Pancreas (tissue), 10 donors: ENCODE data around the gene NDUFS8. TPM values are rescaled to one million over a fixed set of nuclear protein-coding genes. Genes with fewer than 3 reads are reported as not detected.
"Not testable (repeated sequence)": the region's sequence is repeated elsewhere in the genome, so short reads cannot be mapped to it uniquely, and the experiment has no call there.

ENCODE experiments used
- ATAC-seq, 4 donors: fragments of 200-7000 bp; cut with Tn5 transposase; one replicate each; pipeline versions ENCODE4 v1.8.0 to v1.9.1; 2020; ENCODE audit warnings: mild to moderate bottlenecking in 4 of 4, moderate library complexity in 4 of 4
- DNase-seq, 6 donors: peaks; one replicate each; pipeline ENCODE4 v3.0.0-alpha.2; 2020
- FAIRE-seq: peaks from 2 replicates; lab custom pipeline; 2012; peaks lifted over from hg19 to GRCh38; lab: Jason Lieb, UNC
- H3K27ac ChIP-seq, 4 donors: fragments of 200-600 bp; sonication (generic); 1 replicate in 3 of 4; 2 replicates in 1 of 4; pipeline versions ENCODE4 v1.5.0 to v1.8.0; 2020
- H3K27me3 ChIP-seq, 4 donors: fragments of 200-600 bp; one replicate each; pipeline ENCODE4 v1.8.0; 2021
- H3K36me3 ChIP-seq, 3 donors: fragments of 200-600 bp; sonication (generic) in 1 of 3; one replicate each; pipeline versions ENCODE4 v1.5.0 to v1.8.0; 2020 to 2021
- H3K4me1 ChIP-seq, 3 donors: fragments of 200-600 bp; one replicate each; pipeline ENCODE4 v1.8.0; 2021
- H3K4me3 ChIP-seq, 4 donors: fragments of 200-600 bp; sonication (generic) in 2 of 4; one replicate each; pipeline versions ENCODE4 v1.5.0 to v1.8.0; 2020 to 2021
- H3K9me3 ChIP-seq, 4 donors: fragments of 200-600 bp; one replicate each; pipeline ENCODE4 v1.8.0; 2021
- CTCF ChIP-seq, 4 donors: fragments of 200-600 bp; sonication (generic) in 3 of 4; IDR thresholded peaks; one replicate each; pipeline versions ENCODE4 v1.5.0 to v1.8.0; 2021; ENCODE audit warnings: antibody characterized with exemption in 4 of 4
- WGBS, 2 donors: extraction: QIAGEN DNeasy Blood & Tissue Kit; methylation state at CpG; one replicate each; pipeline ENCODE4 v1.1.7; 2013; 5-methylcytosine and 5-hydroxymethylcytosine counted together
- intact Hi-C, 3 donors: fragments of 100-400 bp; cut with DNase I; formaldehyde crosslinking; loops; one replicate each; pipeline versions ENCODE4 v1.11.1 to v1.14.2; 2022
- polyA plus RNA-seq, 2 donors: library from polyadenylated mRNA; stranded (reverse); fragments of 200-250 nt; gene quantifications; one replicate each; pipeline ENCODE4 v1.2.3, GENCODE V29; 2013
- total RNA-seq, 6 donors: library from RNA; stranded (reverse); fragmentation: NEBNext Ultra II Directional in 4 of 6; extraction: Animal tissue kit (Norgen Biotek cat#: 25700) in 4 of 6; gene quantifications; one replicate each; pipeline versions ENCODE4 v1.2.1 to v1.2.4, GENCODE V29; 2021 to 2023
- donor health status: healthy with polysubstance abuse.
- donor health status: DM: no; HTN: no; CAD: no; lungs with moderate emphysema.
- donor health status: DM: no; HTN: no; CAD: no.
- donor health status: control.
- donor health status: control.
- donor health status: Bipolar disorder and iron deficiency.
- donor health status: DM: yes; HTN: yes; CAD: no.
- donor health status: DM: no; HTN: no; CAD: no.
- donor health status: DM: no; HTN: no; CAD: no.
- donor health status: DM: yes; HTN: yes; CAD: no.

Gene NDUFS8
- total RNA-seq (10 to 100 TPM; 43.6 to 70.5 (median 59.0) TPM), polyA plus RNA-seq (100 to 1,000 TPM; 116 to 121 TPM)

GRCh38 chr11:68030318-68031143, at the start of gene NDUFS8:
Gene NDUFS8, plus strand, starts transcription at chr11:68030681. Its CDS starts 1,471 bp downstream, at chr11:68032152.
- peak; percentile 93 to 97 (median 94) for ATAC-seq
- intact Hi-C loops: no loop called here

GRCh38 chr11:67981226-67981625, 49.3 kb upstream of the NDUFS8 start:
- H3K4me1 ChIP-seq, FAIRE-seq, intact Hi-C loops, ATAC-seq, H3K27me3 ChIP-seq, H3K36me3 ChIP-seq, H3K9me3 ChIP-seq, H3K27ac ChIP-seq, H3K4me3 ChIP-seq, DNase-seq: not testable (repeated sequence)
- WGBS, 2 donors: 94 to 97% methylated on average over 10 of the region's 10 CpGs

More at GRCh38 chr11:68030318-68031143, at the start of gene NDUFS8:
- Histone ChIP-seq H3K4me3 (peak within 1 kb of the TSS; percentile 45 to 82 (median 71)), H3K27ac (peak within 1 kb of the TSS; percentile 50 to 79 (median 70)), H3K4me1 (peaks cover 0 to 18% (median 9%) of the 10 kb centered on the region in 3 donors), H3K27me3 (no peaks in the 10 kb centered on the region), H3K9me3 (no peaks in the 10 kb centered on the region), H3K36me3 (peaks cover 0 to 4% (median 0%) of the 10 kb centered on the region in 3 donors)
- WGBS, 2 donors: 0% methylated on average over 56 of the region's 56 CpGs
- TF ChIP-seq CTCF (IDR thresholded peaks at IDR 0.05): no peak
- FAIRE-seq (peak; percentile 98), DNase-seq (peak; percentile 89 to 96 (median 96))

- H3K27ac ChIP-seq, FAIRE-seq, H3K4me3 ChIP-seq, ATAC-seq, DNase-seq, H3K4me1 ChIP-seq, intact Hi-C loops, H3K27me3 ChIP-seq, H3K36me3 ChIP-seq, H3K9me3 ChIP-seq: not testable (repeated sequence)
- 74 to 76% methylated on average over 17 of the region's 17 CpGs for whole genome bisulfite sequencing, 2 donors
Observed at GRCh38 chr11:67982255-67982857, 48.1 kb upstream of the NDUFS8 start.

- ATAC-seq: no peak
Observed at GRCh38 chr11:67983951-67984350, 46.5 kb upstream of the NDUFS8 start.

GRCh38 chr11:67985302-67985701, 45.2 kb upstream of the NDUFS8 start:
- FAIRE-seq, H3K4me3 ChIP-seq, H3K9me3 ChIP-seq, H3K27me3 ChIP-seq, ATAC-seq, DNase-seq, H3K27ac ChIP-seq, H3K4me1 ChIP-seq, intact Hi-C loops, H3K36me3 ChIP-seq: not testable (repeated sequence)
- 52 to 60% methylated on average over 6 of the region's 6 CpGs for WGBS, 2 donors

More at GRCh38 chr11:67983951-67984350, 46.5 kb upstream of the NDUFS8 start:
- H3K27ac ChIP-seq: no peak overlapping the region
- peaks cover 0 to 3% (median 0%) of the 10 kb centered on the region in 3 donors for H3K4me1 ChIP-seq
- FAIRE-seq: no peak
- no peaks in the 10 kb centered on the region for H3K9me3 ChIP-seq
- intact Hi-C loops: no loop called here
- DNase-seq: no peak
- 68 to 70% methylated on average over 29 of the region's 29 CpGs for WGBS, 2 donors
- no peaks in the 10 kb centered on the region for H3K27me3 ChIP-seq
- TF ChIP-seq CTCF (IDR thresholded peaks at IDR 0.05): no peak
- no peaks in the 10 kb centered on the region for H3K36me3 ChIP-seq
- no peak overlapping the region for H3K4me3 ChIP-seq

- DNase-seq (peak in 1 of 6 donors; percentile 71), ATAC-seq (peak in 3 of 4 donors; percentile 40 to 91 (median 66))
- H3K4me3 ChIP-seq, intact Hi-C loops, FAIRE-seq, H3K4me1 ChIP-seq, H3K27ac ChIP-seq, H3K9me3 ChIP-seq, H3K27me3 ChIP-seq, H3K36me3 ChIP-seq: not testable (repeated sequence)
- WGBS, 2 donors: 24 to 36% methylated on average over 44 to 49 of the region's 58 CpGs
Observed at GRCh38 chr11:67990546-67991346, 39.7 kb upstream of the NDUFS8 start.

- ATAC-seq, H3K27ac ChIP-seq: not testable (repeated sequence)
- DNase-seq: peak in 1 of 6 donors; percentile 40
Observed at GRCh38 chr11:67991347-67992121, 38.9 kb upstream of the NDUFS8 start.

More at GRCh38 chr11:67991347-67992121, 38.9 kb upstream of the NDUFS8 start:
- FAIRE-seq, H3K27me3 ChIP-seq, H3K9me3 ChIP-seq, H3K36me3 ChIP-seq, H3K4me1 ChIP-seq, intact Hi-C loops: not testable (repeated sequence)
- H3K4me3 ChIP-seq: peak overlapping the region in 1 of 4 donors; percentile 7
- WGBS, 2 donors: 40 to 52% methylated on average over 34 to 70 of the region's 70 CpGs
